Measurements from ENCODE around the gene ITPRID1. TPM values are rescaled to one million over a fixed set of nuclear protein-coding genes. Genes with fewer than 3 reads are reported as not detected.

Gene ITPRID1
- total RNA-seq, 1 experiment from 2014 or later, result 0.21 TPM

DNA sequence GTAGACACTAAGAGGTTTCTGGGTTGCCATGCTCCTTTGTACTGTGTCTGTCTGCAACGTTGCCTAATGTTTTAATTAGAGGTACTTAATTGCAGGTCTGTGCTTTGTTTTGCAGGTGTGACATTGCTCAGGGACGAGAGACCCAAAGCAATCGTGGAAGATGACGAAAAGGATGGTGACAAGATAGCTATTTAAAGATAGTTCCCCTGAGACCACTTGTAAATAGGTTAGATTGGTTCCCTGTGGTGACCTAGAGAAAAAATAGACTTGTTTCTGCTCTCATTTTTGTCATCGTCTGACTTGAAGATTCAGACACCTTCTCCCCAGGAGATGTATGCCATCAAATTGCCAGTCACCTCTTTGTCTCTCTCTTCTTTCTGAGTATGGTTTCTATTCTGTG is 193.2 kb downstream of the ITPRID1 start:
- Histone ChIP-seq H3K27ac (ENCODE audit: low read depth, low read length, poor library complexity, severe bottlenecking) (no peak overlapping the region), H3K4me1 (ENCODE audit: insufficient read depth, low read length, poor library complexity, severe bottlenecking) (no peaks in the 10 kb centered on the region), H3K4me3 (ENCODE audit: low read depth, low read length, poor library complexity, severe bottlenecking) (no peak overlapping the region), H3K27me3 (replicated peaks; ENCODE audit: insufficient read depth, low read depth, low read length, poor library complexity) (peaks cover 17% of the 10 kb centered on the region), H3K9me3 (ENCODE audit: low read depth, low read length, poor library complexity, severe bottlenecking) (no peaks in the 10 kb centered on the region), H3K36me3 (ENCODE audit: insufficient read depth, low read length, poor library complexity, severe bottlenecking) (no peaks in the 10 kb centered on the region)
- intact Hi-C loops (cut with micrococcal nuclease; ENCODE audit: unreplicated experiment), result no loop called here
- no peak for DNase-seq (ENCODE audit: low spot score)
- ChIA-PET CTCF (no interaction called here), POLR2A (ENCODE audit: low non-redundant PET) (no interaction called here)
- TF ChIP-seq, protein P1, sequence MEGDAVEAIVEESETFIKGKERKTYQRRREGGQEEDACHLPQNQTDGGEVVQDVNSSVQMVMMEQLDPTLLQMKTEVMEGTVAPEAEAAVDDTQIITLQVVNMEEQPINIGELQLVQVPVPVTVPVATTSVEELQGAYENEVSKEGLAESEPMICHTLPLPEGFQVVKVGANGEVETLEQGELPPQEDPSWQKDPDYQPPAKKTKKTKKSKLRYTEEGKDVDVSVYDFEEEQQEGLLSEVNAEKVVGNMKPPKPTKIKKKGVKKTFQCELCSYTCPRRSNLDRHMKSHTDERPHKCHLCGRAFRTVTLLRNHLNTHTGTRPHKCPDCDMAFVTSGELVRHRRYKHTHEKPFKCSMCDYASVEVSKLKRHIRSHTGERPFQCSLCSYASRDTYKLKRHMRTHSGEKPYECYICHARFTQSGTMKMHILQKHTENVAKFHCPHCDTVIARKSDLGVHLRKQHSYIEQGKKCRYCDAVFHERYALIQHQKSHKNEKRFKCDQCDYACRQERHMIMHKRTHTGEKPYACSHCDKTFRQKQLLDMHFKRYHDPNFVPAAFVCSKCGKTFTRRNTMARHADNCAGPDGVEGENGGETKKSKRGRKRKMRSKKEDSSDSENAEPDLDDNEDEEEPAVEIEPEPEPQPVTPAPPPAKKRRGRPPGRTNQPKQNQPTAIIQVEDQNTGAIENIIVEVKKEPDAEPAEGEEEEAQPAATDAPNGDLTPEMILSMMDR (conservative IDR thresholded peaks at IDR 0.05; ENCODE audit: low read depth, low read length), result no peak
- no peak for TF ChIP-seq EZH2 (IDR thresholded peaks at IDR 0.05; ENCODE audit: borderline replicate concordance, low read depth, low read length, poor library complexity, severe bottlenecking)
- BruUV-seq (replicated peaks), result no TSS peak

Other genes starting within 250 kb of the ITPRID1 start
- not detected in 2 replicates for gene NEUROD6, start 173.4 kb upstream of the ITPRID1 start, total RNA-seq (2021)
- gene PPP1R17, start 173.1 kb downstream of the ITPRID1 start, total RNA-seq (2021), result not detected in 2 replicates

All from A673 (cell line).